ENCODE data around the gene KCNAB1. TPM values are rescaled to one million over a fixed set of nuclear protein-coding genes. Genes with fewer than 3 reads are reported as not detected.

The KCNAB1 gene
- total RNA-seq, 1 donor from 2014 or later: 16.5 TPM

GRCh38 chr3:156495816-156496215, 375.4 kb downstream of the KCNAB1 start:
- Mint-ChIP-seq H3K27ac (ENCODE audit: unreplicated experiment) (no peak overlapping the region), H3K4me3 (ENCODE audit: unreplicated experiment) (no peak overlapping the region), H3K9me3 (ENCODE audit: unreplicated experiment) (peaks cover 3% of the 10 kb centered on the region), H3K4me1 (ENCODE audit: low read depth, unreplicated experiment) (peaks cover 3% of the 10 kb centered on the region), H3K27me3 (ENCODE audit: unreplicated experiment) (no peaks in the 10 kb centered on the region), H3K36me3 (ENCODE audit: unreplicated experiment) (peaks cover 10% of the 10 kb centered on the region)
- no peak for TF ChIP-seq CTCF (IDR thresholded peaks at IDR 0.05; ENCODE audit: partially characterized antibody, unreplicated experiment)
- DNase-seq: no peak

DNA sequence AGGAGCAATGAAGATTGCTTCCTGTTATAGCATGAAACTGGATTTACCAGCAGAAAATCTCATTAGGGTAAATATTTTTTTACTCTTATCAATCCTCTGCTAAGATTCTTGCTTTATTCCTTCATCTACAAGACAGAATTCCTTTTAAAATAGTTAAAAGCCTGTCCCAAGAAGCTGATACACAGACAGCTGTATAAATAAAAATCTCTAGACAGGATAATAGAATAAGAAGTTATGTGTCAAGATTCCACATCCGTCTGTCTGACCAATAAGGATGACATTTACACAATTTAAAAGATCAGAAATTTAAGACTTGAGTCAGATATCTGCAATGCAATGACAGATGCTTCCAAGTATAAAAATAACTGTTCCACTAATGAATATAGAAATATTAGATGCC, 376.9 kb downstream of the KCNAB1 start:
- no peak for TF ChIP-seq CTCF (IDR thresholded peaks at IDR 0.05; ENCODE audit: partially characterized antibody, unreplicated experiment)
- Mint-ChIP-seq H3K27ac (ENCODE audit: unreplicated experiment) (no peak overlapping the region), H3K4me3 (ENCODE audit: unreplicated experiment) (no peak overlapping the region), H3K4me1 (ENCODE audit: low read depth, unreplicated experiment) (peaks cover 8% of the 10 kb centered on the region), H3K27me3 (ENCODE audit: unreplicated experiment) (no peaks in the 10 kb centered on the region), H3K36me3 (ENCODE audit: unreplicated experiment) (peaks cover 10% of the 10 kb centered on the region), H3K9me3 (ENCODE audit: unreplicated experiment) (peaks cover 3% of the 10 kb centered on the region)
- no peak for DNase-seq

- H3K9me3 Mint-ChIP-seq (ENCODE audit: unreplicated experiment): peaks cover 3% of the 10 kb centered on the region
These were observed 377.9 kb downstream of the KCNAB1 start for GRCh38 chr3:156498307-156498706.

GRCh38 chr3:156507285-156507684, 386.9 kb downstream of the KCNAB1 start:
- Mint-ChIP-seq H3K4me1 (ENCODE audit: low read depth, unreplicated experiment) (peaks cover 3% of the 10 kb centered on the region), H3K27ac (ENCODE audit: unreplicated experiment) (no peak overlapping the region), H3K36me3 (ENCODE audit: unreplicated experiment) (peaks cover 6% of the 10 kb centered on the region), H3K27me3 (ENCODE audit: unreplicated experiment) (peaks cover 4% of the 10 kb centered on the region), H3K4me3 (ENCODE audit: unreplicated experiment) (no peak overlapping the region), H3K9me3 (ENCODE audit: unreplicated experiment) (peaks cover 2% of the 10 kb centered on the region)
- no peak for TF ChIP-seq CTCF (IDR thresholded peaks at IDR 0.05; ENCODE audit: partially characterized antibody, unreplicated experiment)
- no peak for DNase-seq

More at GRCh38 chr3:156498307-156498706, 377.9 kb downstream of the KCNAB1 start:
- Mint-ChIP-seq H3K27ac (ENCODE audit: unreplicated experiment) (no peak overlapping the region), H3K36me3 (ENCODE audit: unreplicated experiment) (peaks cover 10% of the 10 kb centered on the region), H3K4me1 (ENCODE audit: low read depth, unreplicated experiment) (peaks cover 8% of the 10 kb centered on the region), H3K27me3 (ENCODE audit: unreplicated experiment) (no peaks in the 10 kb centered on the region), H3K4me3 (ENCODE audit: unreplicated experiment) (no peak overlapping the region)
- TF ChIP-seq CTCF (IDR thresholded peaks at IDR 0.05; ENCODE audit: partially characterized antibody, unreplicated experiment): no peak
- DNase-seq: no peak

GRCh38 chr3:156509189-156510174, 389.1 kb downstream of the KCNAB1 start:
- DNase-seq: no peak
- Mint-ChIP-seq H3K36me3 (ENCODE audit: unreplicated experiment) (no peaks in the 10 kb centered on the region), H3K27me3 (ENCODE audit: unreplicated experiment) (peaks cover 4% of the 10 kb centered on the region), H3K27ac (ENCODE audit: unreplicated experiment) (no peak overlapping the region), H3K4me1 (ENCODE audit: low read depth, unreplicated experiment) (peaks cover 5% of the 10 kb centered on the region), H3K9me3 (ENCODE audit: unreplicated experiment) (peaks cover 2% of the 10 kb centered on the region), H3K4me3 (ENCODE audit: unreplicated experiment) (no peak overlapping the region)
- peak; percentile 76 for TF ChIP-seq CTCF (IDR thresholded peaks at IDR 0.05; ENCODE audit: partially characterized antibody, unreplicated experiment)
